ENCODE data around the gene C16orf78. TPM values are rescaled to one million over a fixed set of nuclear protein-coding genes. Genes with fewer than 3 reads are reported as not detected.

C16orf78 gene
- total RNA-seq, 1 experiment from 2014 or later, result not detected

DNA sequence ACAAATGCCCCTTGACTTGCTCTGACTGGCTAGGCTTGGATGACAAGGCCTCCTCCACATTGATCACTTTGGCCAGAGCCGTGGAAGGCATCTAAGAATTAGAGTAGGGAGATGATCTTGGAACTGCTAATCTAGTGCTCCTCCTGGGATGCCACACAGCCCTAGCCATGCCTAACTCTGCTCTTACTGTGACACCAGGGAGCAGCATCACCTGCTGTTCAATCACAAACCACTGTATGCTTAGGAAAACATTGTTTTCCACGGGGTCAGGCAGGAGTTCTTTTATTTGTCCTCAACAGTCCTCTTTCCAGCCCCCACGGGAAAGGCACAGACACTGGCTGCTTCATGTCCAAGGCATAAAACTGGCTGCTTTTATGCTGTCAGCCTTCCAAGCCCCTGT lies 46.3 kb downstream of the C16orf78 start:
- Histone ChIP-seq H3K79me2 (ENCODE audit: low read depth) (no peaks in the 10 kb centered on the region), H2AFZ (no peak overlapping the region), H3K4me1 (replicated peaks; ENCODE audit: insufficient read depth) (no peaks in the 10 kb centered on the region), H3K27me3 (ENCODE audit: insufficient read depth, low read depth) (peaks cover 83% of the 10 kb centered on the region), H4K20me1 (ENCODE audit: insufficient read depth) (no peaks in the 10 kb centered on the region), H3K9me2 (ENCODE audit: insufficient read depth) (no peaks in the 10 kb centered on the region), H3K36me3 (ENCODE audit: low read depth) (no peaks in the 10 kb centered on the region), H3F3A (ENCODE audit: insufficient read depth, low read depth) (no peaks in the 10 kb centered on the region), H3K4me3 (no peak overlapping the region), H3K4me2 (no peak overlapping the region), H3K9me3 (ENCODE audit: insufficient read depth, low read depth) (no peaks in the 10 kb centered on the region), H3K27ac (no peak overlapping the region)
- intact Hi-C loops (cut with micrococcal nuclease; ENCODE audit: unreplicated experiment), result no loop called here
- POLR2A ChIA-PET (ENCODE audit: unreplicated experiment), result no interaction called here
- DNase-seq, result no peak
- TF ChIP-seq EZH2 (IDR thresholded peaks at IDR 0.05; ENCODE audit: low read depth), result no peak
- TF ChIP-seq, protein P1, sequence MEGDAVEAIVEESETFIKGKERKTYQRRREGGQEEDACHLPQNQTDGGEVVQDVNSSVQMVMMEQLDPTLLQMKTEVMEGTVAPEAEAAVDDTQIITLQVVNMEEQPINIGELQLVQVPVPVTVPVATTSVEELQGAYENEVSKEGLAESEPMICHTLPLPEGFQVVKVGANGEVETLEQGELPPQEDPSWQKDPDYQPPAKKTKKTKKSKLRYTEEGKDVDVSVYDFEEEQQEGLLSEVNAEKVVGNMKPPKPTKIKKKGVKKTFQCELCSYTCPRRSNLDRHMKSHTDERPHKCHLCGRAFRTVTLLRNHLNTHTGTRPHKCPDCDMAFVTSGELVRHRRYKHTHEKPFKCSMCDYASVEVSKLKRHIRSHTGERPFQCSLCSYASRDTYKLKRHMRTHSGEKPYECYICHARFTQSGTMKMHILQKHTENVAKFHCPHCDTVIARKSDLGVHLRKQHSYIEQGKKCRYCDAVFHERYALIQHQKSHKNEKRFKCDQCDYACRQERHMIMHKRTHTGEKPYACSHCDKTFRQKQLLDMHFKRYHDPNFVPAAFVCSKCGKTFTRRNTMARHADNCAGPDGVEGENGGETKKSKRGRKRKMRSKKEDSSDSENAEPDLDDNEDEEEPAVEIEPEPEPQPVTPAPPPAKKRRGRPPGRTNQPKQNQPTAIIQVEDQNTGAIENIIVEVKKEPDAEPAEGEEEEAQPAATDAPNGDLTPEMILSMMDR (conservative IDR thresholded peaks at IDR 0.05), result no peak
- no TSS peak for BruUV-seq (replicated peaks)
- CTCF ChIA-PET, result no interaction called here

- intact Hi-C loops (cut with micrococcal nuclease; ENCODE audit: unreplicated experiment), result no loop called here
- no peaks in the 10 kb centered on the region for H3K36me3 ChIP-seq (ENCODE audit: low read depth)
- H3K9me2 ChIP-seq (ENCODE audit: insufficient read depth), result no peaks in the 10 kb centered on the region
- no peaks in the 10 kb centered on the region for H3K9me3 ChIP-seq (ENCODE audit: insufficient read depth, low read depth)
- no peaks in the 10 kb centered on the region for H4K20me1 ChIP-seq (ENCODE audit: insufficient read depth)
- H3K4me1 ChIP-seq (replicated peaks; ENCODE audit: insufficient read depth), result no peaks in the 10 kb centered on the region
- TF ChIP-seq, protein P1 (conservative IDR thresholded peaks at IDR 0.05), result no peak
- no peak for TF ChIP-seq EZH2 (IDR thresholded peaks at IDR 0.05; ENCODE audit: low read depth)
- H3K27me3 ChIP-seq (ENCODE audit: insufficient read depth, low read depth), result peaks cover 78% of the 10 kb centered on the region
- no peak overlapping the region for H3K27ac ChIP-seq
- H3K79me2 ChIP-seq (ENCODE audit: low read depth), result no peaks in the 10 kb centered on the region
- H3K4me2 ChIP-seq, result no peak overlapping the region
- no peaks in the 10 kb centered on the region for H3F3A ChIP-seq (ENCODE audit: insufficient read depth, low read depth)
- H3K4me3 ChIP-seq, result no peak overlapping the region
- no peak overlapping the region for H2AFZ ChIP-seq
- ChIA-PET POLR2A (ENCODE audit: unreplicated experiment) (no interaction called here), CTCF (no interaction called here)
- BruUV-seq (replicated peaks), result no TSS peak
- DNase-seq, result no peak
Observed at GRCh38 chr16:49422896-49423295, 49.3 kb downstream of the C16orf78 start.

- H3K9me3 ChIP-seq (ENCODE audit: insufficient read depth, low read depth), result no peaks in the 10 kb centered on the region
- no peaks in the 10 kb centered on the region for H3K36me3 ChIP-seq (ENCODE audit: low read depth)
- intact Hi-C loops (cut with micrococcal nuclease; ENCODE audit: unreplicated experiment), result no loop called here
- no peaks in the 10 kb centered on the region for H3K9me2 ChIP-seq (ENCODE audit: insufficient read depth)
- CTCF ChIA-PET, result no interaction called here
- no peak overlapping the region for H2AFZ ChIP-seq
- H3K79me2 ChIP-seq (ENCODE audit: low read depth), result no peaks in the 10 kb centered on the region
- H3K4me1 ChIP-seq (replicated peaks; ENCODE audit: insufficient read depth), result no peaks in the 10 kb centered on the region
- POLR2A ChIA-PET (ENCODE audit: unreplicated experiment), result no interaction called here
- DNase-seq, result no peak
- H3F3A ChIP-seq (ENCODE audit: insufficient read depth, low read depth), result no peaks in the 10 kb centered on the region
- no peak overlapping the region for H3K4me3 ChIP-seq
- no peak overlapping the region for H3K27ac ChIP-seq
- no peak for TF ChIP-seq EZH2 (IDR thresholded peaks at IDR 0.05; ENCODE audit: low read depth)
- TF ChIP-seq, protein P1 (conservative IDR thresholded peaks at IDR 0.05), result no peak
- no peak overlapping the region for H3K4me2 ChIP-seq
- H3K27me3 ChIP-seq (ENCODE audit: insufficient read depth, low read depth), result peaks cover 71% of the 10 kb centered on the region
- no TSS peak for BruUV-seq (replicated peaks)
- H4K20me1 ChIP-seq (ENCODE audit: insufficient read depth), result no peaks in the 10 kb centered on the region
Observed at GRCh38 chr16:49424961-49425360, 51.4 kb downstream of the C16orf78 start.

Data from PC-9 (cell line).